Measurements from ENCODE around the gene AP2S1.
"Not testable (repeated sequence)": the region's sequence is repeated elsewhere in the genome, so short reads cannot be mapped to it uniquely, and the experiment has no call there.

Gene AP2S1

GRCh38 chr19:46823049-46823448 is 27.6 kb downstream of the AP2S1 start:
- Histone ChIP-seq H3K27ac (replicated peaks) (no peak overlapping the region; the same call in 1 of the 2 replicates), H3K4me3 (replicated peaks; ENCODE audit: insufficient read depth, low read length) (no peak overlapping the region), H3K27me3 (ENCODE audit: insufficient read depth, poor library complexity, severe bottlenecking) (no peaks in the 10 kb centered on the region)
- DNase-seq (ENCODE audit: low read depth in 1 of 2, low spot score in 1 of 2), result no peak
- TF ChIP-seq SPI1 (IDR thresholded peaks at IDR 0.05; ENCODE audit: borderline replicate concordance, low read depth) (no peak), GABPA (IDR thresholded peaks at IDR 0.05; ENCODE audit: low read depth) (no peak), CTCF (IDR thresholded peaks at IDR 0.05; ENCODE audit: insufficient read depth, low read length) (no peak), POLR2AphosphoS5 (IDR thresholded peaks at IDR 0.05; ENCODE audit: low read depth) (no peak), REST (IDR thresholded peaks at IDR 0.05; ENCODE audit: insufficient replicate concordance, low read depth) (no peak)

GRCh38 chr19:46822410-46822787 is 28.2 kb downstream of the AP2S1 start:
- H3K27ac ChIP-seq (replicated peaks), result peak overlapping the region; percentile 66
- DNase-seq (ENCODE audit: low read depth in 1 of 2, low spot score in 1 of 2); H3K4me3 ChIP-seq (replicated peaks; ENCODE audit: insufficient read depth, low read length); H3K27me3 ChIP-seq (ENCODE audit: insufficient read depth, poor library complexity, severe bottlenecking): not testable (repeated sequence)

- TF ChIP-seq SPI1 (IDR thresholded peaks at IDR 0.05; ENCODE audit: borderline replicate concordance, low read depth), result no peak
- TF ChIP-seq POLR2AphosphoS5 (IDR thresholded peaks at IDR 0.05; ENCODE audit: low read depth), result peak; percentile 89
- no peak for TF ChIP-seq CTCF (IDR thresholded peaks at IDR 0.05; ENCODE audit: insufficient read depth, low read length)
- TF ChIP-seq GABPA (IDR thresholded peaks at IDR 0.05; ENCODE audit: low read depth), result peak; percentile 43; the same call in 1 of the 2 replicates
- no peak for TF ChIP-seq REST (IDR thresholded peaks at IDR 0.05; ENCODE audit: insufficient replicate concordance, low read depth)
- DNase-seq (ENCODE audit: low read depth in 1 of 2, low spot score in 1 of 2), result peak in 1 of 2 experiments; percentile 89
- peak overlapping the region; percentile 66 for H3K27ac ChIP-seq (replicated peaks)
- H3K27me3 ChIP-seq (ENCODE audit: insufficient read depth, poor library complexity, severe bottlenecking), result no peaks in the 10 kb centered on the region
- H3K4me3 ChIP-seq (replicated peaks; ENCODE audit: insufficient read depth, low read length), result no peak overlapping the region
These were observed 28.9 kb downstream of the AP2S1 start for GRCh38 chr19:46821512-46822409.

- H3K4me3 ChIP-seq (replicated peaks; ENCODE audit: insufficient read depth, low read length), result no peak overlapping the region
- DNase-seq (ENCODE audit: low read depth in 1 of 2, low spot score in 1 of 2), result no peak
- no peak for TF ChIP-seq REST (IDR thresholded peaks at IDR 0.05; ENCODE audit: insufficient replicate concordance, low read depth)
- no peak for TF ChIP-seq SPI1 (IDR thresholded peaks at IDR 0.05; ENCODE audit: borderline replicate concordance, low read depth)
- TF ChIP-seq GABPA (IDR thresholded peaks at IDR 0.05; ENCODE audit: low read depth), result no peak
- no peak for TF ChIP-seq POLR2AphosphoS5 (IDR thresholded peaks at IDR 0.05; ENCODE audit: low read depth)
- no peak for TF ChIP-seq CTCF (IDR thresholded peaks at IDR 0.05; ENCODE audit: insufficient read depth, low read length)
- H3K27me3 ChIP-seq (ENCODE audit: insufficient read depth, poor library complexity, severe bottlenecking), result no peaks in the 10 kb centered on the region
- no peak overlapping the region for H3K27ac ChIP-seq (replicated peaks)
These were observed 31.8 kb downstream of the AP2S1 start for GRCh38 chr19:46818812-46819211.

All from HL-60 (cell line).